HL-60 (cell line): ENCODE results near the gene MANBA.

Source experiments
- CTCF ChIP-seq: IDR thresholded peaks from one replicate; pipeline ENCODE4 v1.5.1; 2011; ENCODE audit warnings: low read length, control low read depth, inconsistent platforms; ENCODE audit not compliant: insufficient read depth
- GABPA ChIP-seq: IDR thresholded peaks from 2 replicates; pipeline ENCODE4 v1.6.1; 2012; ENCODE audit warnings: low read depth
- REST ChIP-seq: IDR thresholded peaks from 2 replicates; pipeline ENCODE4 v1.6.1; 2012; ENCODE audit warnings: low read depth; ENCODE audit not compliant: insufficient replicate concordance

DNA sequence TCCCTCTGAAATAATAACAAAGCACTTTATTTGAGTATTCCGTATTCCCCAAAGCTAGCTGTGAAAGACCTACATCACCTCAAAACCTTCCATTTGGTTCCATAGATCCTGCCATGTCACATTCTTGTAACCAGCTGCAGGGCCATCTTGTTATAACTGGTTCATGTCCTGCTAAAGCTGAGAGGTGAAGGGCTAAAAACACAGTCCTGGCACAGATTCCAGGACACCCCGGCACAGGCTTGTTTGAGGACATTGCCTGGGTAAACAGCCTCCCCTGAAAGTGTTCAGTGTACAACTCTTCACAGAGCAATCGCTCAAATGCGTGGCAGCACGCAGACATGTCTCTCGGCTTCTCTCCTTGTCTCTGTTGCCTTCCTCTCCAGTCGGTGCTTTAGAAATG, 129.2 kb downstream of the MANBA start:
- TF ChIP-seq CTCF, result no peak
- no peak for TF ChIP-seq GABPA
- TF ChIP-seq REST, result no peak
